AG08396 (cell line): ENCODE results near the gene SLC4A4.

Experiments
- DNase-seq: peaks from one replicate; pipeline ENCODE4 v3.0.0; 2012; ENCODE audit warnings: low spot score, mixed read lengths

SLC4A4 gene

DNA sequence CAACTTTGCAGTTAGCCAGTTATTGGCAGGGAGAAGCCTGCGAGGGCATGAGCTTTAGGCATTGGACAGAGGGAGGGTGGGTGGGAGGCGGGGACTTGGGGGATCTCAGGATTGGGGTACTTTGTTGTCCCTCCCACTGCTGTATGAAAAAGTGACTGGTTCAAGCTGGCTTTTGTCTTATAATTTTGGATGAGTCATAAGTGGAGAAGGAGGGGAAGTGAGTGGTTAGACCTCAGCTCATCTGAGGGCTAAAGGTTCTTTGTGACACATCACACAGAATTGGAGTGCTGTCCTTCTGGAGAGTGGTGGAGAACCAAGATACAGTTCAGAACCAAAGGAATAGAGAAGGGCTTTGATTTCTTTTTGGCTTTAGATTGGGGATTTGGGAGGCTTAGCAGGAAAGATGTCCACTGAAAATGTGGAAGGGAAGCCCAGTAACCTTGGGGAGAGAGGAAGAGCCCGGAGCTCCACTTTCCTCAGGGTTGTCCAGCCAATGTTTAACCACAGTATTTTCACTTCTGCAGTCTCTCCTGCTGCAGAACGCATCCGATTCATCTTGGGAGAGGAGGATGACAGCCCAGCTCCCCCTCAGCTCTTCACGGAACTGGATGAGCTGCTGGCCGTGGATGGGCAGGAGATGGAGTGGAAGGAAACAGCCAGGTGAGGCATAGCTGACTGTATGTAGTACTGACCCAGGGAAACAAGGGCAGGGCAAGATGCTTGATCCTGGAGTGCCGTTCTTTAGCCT is at the start of gene SLC4A4:
TSS of gene SLC4A4 (plus strand) at position 175 of the 748 bp plus-strand sequence.
- peak; percentile 66 for DNase-seq

DNA sequence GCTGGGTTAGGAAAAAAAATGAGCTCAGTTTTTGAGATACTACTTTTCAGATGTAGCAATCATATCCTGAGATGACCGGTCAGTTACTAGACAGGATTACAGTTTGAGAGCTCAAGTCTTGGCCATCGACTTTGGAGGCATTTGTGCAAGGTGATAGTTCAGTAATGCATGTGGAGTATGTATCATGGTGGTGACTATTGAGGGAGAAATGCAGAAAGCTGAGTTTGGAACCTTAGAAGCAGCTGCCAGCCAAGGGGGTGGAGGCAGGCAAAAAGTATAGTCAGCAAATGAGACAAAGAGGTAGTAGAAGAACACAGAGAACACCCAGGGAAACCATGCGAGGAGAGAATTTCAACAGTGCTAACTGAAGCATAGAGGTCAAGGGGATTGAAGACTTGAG is 48.7 kb upstream of the SLC4A4 start:
- peak; percentile 70 for DNase-seq

DNA sequence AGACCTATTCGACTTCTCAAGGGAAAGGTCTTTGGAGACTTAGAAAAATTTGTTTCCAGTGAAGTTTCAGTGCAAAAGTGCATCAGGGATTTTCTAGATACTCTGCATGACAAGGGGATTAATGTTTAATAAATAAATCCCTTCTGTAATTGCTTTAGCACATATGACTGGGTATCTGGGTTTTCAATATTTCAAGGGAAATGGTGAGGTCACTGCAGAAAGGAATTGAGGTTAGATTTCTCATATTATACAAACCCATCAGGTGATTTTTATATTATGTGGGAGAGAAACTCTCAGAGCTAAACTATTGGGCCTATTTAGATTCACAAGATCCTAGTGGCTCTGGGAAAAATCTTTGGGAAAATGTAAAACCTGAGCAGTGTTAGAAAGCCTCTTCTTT is 48.3 kb upstream of the SLC4A4 start:
- no peak for DNase-seq

DNA sequence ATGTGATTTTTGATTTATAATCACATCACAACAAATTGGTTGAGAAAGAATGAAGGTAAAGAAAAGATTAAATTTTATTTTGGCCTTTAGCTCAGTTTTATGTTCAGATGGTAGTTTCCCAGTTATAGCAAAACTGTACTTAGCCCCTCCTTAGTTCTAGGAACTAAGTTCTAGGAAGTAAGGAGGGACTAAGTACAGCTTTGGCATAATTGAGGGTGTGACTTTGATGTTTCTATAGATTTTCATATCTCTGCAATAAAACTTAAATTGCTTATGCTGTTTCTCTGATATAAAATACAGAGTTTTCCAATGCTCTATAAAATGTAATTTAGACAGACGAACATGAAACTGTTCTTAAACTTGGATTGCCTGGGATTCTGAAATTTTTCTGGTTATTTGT is 46.6 kb upstream of the SLC4A4 start:
- DNase-seq: no peak

DNA sequence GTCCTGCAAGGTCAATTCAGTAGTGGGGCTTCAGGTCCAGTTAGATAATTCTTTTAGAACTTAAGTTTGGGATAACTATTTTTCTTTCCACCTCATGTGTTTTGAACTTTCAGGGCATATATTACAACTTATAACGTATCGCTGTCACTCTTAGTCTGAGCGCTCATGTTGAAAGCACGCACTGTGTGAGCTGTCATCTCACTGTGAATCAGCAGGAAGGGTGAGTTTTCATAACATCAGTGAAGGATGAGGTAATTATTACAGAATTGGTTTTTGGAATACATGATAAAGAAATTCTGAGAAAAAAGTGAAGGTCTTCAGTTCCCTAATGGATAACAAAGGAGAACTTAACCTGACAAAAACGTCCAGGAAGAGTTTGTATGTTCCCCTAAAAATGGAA is 45.1 kb upstream of the SLC4A4 start:
- DNase-seq: no peak

DNA sequence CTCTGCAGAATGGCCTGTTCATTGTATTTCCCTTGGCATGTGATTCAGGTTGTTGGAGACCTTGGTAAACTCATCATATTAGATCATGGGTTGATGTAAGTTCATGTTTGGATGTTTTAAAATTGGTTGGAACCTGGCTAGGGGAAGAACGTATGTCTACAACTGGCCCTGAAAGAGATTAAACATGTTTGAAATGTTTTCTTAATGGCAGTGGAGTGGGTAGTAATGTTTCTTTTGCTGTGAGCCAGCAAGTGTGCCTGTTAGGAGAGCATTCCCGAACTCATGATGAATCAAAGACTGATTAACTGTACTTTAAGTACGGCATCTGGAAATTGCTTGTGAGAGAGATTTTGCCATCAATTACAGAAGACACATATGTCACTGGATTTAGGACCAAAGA is 44.5 kb upstream of the SLC4A4 start:
- no peak for DNase-seq

DNA sequence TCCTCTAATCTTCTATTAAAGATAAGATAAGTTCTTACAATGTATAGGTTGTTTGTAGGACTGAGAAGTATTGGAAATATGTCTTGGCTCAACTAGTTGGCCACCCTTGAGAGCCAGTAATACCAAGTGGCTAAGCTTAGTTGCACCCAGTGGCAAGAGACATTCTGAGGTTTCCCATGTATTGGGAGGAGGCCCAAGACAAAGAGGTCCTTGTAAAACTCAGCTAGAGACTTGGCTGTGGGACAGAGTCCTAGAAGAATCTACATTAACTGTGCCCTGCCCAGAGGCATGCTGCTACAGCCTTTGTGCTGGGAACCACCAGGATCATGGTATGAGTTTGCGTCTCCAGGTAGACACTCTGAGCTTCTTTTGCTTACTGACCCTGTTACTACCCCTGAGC is 41.9 kb upstream of the SLC4A4 start:
- no peak for DNase-seq

DNA sequence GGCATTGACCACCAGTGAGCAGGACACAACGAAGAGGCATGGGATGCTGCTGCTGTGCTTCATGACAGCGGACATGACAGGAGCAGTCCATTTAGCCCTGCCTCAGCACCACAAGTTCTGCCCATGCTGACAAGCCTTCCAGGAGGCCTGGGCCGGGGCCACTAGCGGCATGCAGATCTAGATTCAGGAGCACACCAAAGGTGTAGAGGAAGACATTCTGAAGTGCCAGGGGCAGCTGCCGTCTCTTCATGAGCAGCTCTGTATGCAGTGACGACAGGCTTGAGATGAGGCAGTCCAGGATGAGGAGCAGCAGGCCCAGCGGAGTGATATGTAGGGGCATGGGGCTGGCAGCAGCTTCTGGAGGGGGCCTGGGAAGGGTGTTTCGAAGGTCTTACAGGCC is 38.5 kb upstream of the SLC4A4 start:
- no peak for DNase-seq

DNA sequence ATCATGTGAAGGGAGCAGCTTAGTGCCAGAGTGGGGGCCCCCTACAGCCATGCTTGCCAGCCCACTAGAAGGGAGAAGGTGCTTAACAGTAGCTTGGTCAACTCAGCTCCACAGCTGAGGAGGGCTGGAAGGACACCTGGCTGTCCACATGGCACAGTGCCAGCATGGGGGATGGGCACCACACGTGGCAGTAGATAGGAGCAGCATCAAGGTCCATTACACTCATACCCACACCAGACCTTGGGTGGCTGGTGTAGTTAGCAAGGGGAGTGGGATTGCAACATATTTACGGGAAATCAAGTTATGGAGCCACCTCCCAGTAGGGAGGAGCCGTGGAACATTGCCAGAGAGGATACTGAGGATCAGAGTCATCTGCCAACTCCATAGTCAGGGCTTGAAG is 37.9 kb upstream of the SLC4A4 start:
- DNase-seq: no peak

DNA sequence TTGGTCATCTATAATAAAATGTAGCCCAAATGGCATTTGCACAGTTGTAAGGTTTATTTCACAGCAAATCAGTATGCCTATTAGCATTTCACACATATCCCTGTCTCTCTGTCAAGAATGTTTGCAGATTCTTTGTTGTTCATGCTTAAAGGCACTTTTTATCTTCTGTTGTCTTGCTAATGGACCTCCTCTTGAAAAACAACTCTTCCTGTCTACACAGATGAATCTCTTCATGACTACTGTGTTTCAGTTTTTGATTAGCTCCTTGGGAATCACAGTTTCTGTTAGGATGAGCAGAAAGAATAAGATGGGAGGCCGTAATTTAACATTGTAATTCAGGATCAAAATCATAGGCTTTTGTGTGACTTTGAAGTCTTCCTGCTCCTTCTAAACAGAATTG is 35.5 kb upstream of the SLC4A4 start:
- no peak for DNase-seq

DNA sequence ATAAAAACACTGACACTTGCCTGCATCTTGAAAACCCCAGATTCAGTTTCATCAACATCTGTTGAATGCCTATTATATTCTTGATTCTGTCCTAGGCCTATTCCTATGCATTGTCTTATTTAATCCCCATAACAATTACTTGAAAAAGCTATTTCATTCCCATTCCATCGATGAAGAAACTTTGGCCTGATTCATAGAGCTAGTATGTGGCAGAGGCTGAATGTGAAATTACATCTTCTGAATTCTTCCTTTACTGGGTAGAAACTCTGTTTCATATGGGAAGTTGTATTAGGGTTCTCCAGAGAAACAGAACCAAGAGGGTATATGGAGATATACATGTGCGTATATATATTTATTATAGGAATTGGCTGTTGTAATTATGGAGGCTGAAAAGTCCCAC is 35.0 kb upstream of the SLC4A4 start:
- no peak for DNase-seq

DNA sequence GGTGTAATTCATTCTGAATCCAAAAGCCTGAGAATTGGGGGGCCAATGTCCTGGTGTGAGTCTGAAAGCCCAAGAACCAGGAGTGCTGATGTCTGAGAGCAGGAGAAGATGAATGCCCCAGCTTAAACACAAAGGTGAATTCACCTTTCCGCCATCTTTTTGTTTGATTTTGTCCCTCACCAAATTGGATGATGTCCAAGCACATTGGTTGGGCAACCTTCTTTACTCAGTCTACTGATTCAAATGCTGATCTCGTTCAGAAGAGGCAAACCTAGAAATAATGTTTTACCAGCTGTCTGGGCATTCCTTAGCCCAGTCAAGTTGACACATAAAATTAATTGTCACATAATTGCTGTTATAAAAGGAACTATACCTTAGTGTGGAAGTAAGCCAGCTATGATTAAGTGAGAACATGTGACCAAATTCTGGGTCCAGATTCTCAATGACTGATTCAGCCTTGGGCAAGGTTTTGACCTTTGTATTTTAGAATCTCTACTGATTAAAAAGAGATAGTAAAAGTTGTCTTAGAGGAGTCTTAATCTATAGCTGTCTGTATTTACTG is 34.5 kb upstream of the SLC4A4 start:
- no peak for DNase-seq

DNA sequence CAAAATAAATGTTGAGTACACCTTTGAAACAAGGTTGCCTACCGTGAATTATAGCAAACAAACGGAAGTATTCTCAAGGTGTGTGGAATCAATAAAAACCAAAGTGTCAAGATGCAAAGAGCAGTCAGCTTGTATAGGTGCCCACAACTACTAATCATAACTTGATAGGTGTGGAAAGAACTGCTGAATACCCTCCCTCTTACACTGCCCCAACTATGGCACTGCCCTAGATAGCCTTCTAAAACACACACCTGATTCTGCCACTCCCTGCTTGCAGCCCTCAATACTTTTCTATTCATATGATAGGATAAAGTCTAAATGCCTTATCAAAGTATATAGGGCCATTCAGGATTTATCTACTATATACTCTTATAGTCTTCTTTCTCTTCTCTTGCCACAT is 31.1 kb upstream of the SLC4A4 start:
- DNase-seq: no peak

DNA sequence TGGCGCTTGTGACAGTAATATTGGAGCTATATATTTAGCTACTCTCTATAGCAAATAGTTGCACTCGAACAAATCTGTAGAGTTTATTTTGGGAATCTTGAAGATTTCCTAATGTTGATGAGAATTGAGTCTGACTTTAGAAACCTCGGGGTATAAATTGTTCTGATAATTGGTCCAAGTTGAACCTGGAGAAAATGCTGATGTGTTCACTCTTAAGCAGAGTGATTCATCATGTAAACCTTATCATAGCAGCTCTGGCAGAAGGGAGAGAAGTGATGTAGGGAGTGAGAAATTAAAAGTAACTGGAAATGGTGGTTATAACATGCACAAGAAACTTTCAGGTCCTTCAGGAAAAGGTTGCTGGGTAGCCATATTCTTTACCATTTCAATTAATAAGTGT is 16.4 kb upstream of the SLC4A4 start:
- no peak for DNase-seq

DNA sequence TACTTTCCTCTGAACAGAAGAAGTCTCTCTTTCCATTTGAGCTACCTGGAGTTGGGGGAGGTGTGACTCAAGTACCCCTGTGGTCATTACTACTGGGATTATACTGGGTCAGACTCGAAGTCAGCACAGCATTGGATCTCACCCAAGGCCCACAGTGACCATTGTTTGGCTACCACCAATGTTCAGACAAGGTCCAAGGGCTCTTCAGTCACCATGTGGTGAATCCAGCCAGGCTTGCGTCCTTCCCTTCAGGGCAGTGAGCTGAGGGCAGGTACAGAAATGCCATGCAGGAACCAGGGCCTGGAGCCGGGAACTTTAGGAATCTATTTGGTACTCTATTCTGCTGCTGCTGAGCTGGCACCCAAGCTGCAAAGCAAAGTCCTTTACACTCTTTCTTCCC is 5.5 kb upstream of the SLC4A4 start:
- no peak for DNase-seq

DNA sequence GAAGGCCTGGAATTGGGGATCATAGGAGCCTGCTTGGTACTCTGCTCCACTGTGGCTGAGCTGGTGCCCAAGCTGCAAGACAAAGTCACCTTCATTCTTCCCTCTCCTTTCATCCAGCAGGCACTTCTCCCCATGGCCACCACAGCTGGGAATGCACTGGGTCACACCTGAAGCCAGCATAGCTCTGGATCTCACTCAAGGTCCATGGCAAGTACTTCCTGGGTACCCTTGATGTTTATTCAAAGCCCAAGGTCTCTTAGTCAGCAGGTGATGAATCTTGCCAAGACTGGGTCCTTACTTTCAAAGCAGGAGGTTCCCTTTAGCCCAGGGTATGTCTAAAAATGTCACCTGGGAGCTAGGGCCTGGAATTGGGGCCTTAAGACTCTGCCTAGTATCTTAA is 4.9 kb upstream of the SLC4A4 start:
- no peak for DNase-seq

DNA sequence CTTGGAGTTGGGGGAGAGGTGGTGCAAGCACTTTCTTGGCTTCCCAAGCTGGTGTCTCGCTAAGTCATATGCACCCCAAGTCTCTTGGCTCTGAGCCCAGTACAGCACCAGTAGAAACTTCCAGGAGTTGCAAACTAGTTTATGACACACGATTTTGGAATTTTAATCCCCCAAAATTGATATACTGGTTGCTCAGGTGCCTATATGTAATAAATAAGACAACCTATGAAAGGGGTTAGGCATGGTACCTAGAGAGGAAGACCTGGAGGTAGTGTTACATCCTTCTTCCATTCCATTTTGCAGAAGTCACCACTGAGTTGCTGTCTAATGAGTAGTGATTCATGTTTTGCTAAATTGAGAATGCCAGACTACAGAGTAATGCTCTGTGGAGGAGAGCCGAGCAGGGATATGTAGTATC is 4.3 kb upstream of the SLC4A4 start:
- peak; percentile 24 for DNase-seq

DNA sequence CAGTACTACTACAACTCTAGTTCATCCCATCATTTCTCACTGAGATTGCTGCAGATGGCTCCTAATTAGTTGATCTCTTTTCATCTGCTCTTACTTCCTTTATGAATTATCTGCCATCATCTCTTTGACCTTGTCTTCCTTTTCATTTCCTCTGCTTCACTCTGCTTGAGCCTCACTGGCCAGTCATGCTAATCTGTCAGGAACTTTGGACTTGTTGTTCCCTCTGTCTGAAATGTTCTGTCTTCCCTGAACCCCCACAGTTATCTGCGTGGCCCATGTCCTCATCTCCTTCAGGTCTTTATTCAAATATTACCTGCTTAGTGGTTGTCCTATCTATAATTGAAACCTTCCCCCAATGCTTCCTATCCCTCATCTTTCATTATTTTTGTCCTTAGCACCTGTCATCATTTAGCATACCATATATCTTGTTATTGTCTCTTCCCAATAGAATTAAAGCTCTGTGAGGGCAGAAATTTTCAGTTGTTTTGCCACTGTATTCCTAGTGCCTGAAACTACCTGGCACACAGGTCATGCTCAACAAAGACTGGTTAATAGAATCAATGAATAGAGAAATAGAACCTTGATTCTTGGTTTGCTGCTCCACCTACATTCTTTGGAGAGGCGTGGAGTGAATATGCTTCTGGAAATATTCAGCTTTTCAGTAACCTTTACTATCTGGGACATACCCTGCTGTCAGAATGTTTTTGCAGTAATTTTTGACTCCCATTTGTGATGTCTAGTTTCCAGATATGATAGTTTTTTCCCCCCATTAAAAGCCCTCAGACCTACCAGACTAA is 5.0 kb downstream of the SLC4A4 start:
- DNase-seq: no peak

DNA sequence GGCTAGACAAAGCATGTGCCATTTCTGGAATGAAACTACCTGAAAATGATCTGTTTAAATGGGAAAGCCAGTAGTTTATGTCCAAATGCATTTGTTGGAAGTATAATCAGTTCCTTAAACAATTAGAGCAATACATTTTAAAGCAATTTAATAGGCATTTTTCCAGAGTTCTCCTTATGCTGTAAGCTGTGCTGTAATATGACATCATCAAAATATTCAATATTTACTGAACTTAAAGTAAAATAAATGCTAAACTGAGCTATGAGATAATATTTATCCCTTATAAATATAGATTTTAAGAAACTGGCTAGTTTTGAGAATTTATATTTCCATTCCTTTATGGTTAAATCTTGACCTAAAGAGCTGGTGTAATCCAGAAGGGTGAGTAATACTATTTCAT is 7.9 kb downstream of the SLC4A4 start:
- no peak for DNase-seq

DNA sequence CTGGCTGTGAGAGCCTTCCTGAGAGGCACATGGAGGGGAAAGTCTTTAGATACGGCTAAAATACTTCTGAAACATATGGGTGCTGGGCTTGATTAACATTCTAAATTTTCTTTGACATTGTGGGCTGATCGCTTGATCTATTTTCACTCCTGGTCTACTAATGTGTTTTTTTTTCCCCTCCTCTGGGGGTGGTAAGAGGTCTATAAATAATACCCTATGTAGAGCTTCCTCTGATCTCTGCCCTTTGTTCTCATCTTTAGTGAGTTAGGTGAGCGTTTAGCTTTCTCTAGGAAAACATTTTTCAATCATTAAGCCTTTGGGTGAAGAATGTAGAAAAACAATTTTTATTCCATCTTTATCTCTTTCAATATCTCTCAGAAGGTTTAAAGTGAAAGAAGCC is 9.8 kb downstream of the SLC4A4 start:
- no peak for DNase-seq

DNA sequence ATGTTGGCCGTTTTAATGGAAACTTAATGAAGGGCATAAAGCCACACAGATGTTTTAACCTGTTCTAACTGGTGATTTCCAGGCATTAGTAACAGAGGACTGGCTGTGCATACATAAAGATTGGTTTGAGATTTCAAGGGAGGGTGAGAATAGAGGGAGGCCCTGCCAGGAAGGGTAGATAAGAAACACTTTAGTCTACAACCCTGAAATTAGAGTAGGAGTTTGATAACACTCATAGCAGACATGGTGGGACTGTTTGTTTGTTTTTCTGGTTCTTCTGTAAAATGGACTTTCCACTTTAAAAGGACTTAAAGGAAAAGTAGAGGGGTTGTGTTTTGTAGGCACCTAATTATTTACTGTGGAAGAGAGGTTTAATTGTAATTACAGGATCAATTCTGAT is 16.2 kb downstream of the SLC4A4 start:
- DNase-seq: no peak

DNA sequence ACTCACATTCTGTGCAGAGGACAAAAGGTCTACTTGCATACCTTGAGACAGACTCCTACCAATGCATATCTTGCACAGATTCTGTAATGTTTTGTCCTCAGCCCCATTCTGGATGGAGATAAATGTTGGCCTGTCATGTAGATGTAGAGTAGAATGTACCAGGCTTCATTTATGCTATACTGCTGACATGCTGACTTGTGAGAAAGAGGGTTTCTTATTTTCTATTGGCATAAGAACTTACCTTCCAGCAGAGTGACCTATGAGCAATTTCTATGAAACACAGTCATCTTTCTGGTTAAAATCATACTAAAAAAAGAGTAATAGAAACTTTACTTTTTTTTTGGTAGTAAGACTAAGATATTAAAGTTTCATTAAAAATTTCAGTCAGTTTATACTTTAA is 17.2 kb downstream of the SLC4A4 start:
- DNase-seq: no peak

DNA sequence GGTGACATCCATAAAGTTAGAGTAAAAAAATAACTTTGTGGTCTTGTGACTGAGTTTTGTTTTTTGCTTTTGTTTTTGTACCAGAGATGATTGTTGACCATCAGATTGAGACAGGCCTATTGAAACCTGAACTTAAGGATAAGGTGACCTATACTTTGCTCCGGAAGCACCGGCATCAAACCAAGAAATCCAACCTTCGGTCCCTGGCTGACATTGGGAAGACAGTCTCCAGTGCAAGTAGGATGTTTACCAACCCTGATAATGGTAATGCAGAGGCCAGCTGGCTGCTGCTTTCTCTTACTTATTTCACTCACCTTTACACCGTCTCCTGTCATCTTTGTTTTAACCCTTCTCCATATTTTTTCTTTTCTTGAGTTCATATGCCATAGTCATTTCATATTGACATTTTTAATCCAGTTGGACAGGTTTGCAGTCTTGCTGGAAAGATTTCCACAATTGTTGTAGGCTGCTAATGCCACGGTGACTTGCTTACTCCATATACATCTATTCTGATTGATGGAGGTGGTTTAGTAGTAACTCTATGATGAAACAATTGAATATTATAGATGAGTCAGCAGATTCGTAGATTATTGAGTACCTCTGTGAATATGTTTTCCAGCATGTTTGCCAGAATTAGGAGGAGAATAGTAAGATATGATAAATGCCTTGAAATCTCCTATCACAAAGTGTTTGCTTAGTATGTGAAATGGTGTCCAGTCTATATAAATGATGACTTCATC is 18.3 kb downstream of the SLC4A4 start:
- no peak for DNase-seq
